GM18517 (cell line): ENCODE data around the gene STAM.

Experiments
- ATAC-seq: cut with Tn5 transposase; IDR thresholded peaks from one replicate; pipeline ENCODE4 v1.9.1; 2021; ENCODE audit warnings: mild to moderate bottlenecking, moderate library complexity; ENCODE audit not compliant: unreplicated experiment

Gene STAM

GRCh38 chr10:17758200-17758599 is 114.2 kb downstream of the STAM start:
- no peak for ATAC-seq

DNA sequence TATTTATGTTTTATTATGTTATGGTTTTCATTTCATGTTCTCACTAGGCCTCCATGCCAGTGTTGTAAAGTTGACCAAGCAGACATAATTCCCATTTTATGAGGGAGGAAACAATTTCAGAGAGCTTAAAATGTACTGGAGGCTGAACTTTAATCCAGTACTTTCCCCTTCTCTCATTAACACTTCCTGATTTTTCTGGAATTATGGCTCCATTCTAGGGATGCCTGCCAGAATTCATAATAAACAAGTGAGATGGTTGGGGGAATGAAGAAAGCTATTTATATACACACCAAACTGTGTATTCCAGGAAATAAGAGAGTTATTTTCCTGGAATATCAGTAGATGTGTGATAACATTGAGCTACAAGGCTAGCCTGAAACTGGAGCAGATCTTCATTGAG is 114.9 kb downstream of the STAM start:
- ATAC-seq, result no peak

DNA sequence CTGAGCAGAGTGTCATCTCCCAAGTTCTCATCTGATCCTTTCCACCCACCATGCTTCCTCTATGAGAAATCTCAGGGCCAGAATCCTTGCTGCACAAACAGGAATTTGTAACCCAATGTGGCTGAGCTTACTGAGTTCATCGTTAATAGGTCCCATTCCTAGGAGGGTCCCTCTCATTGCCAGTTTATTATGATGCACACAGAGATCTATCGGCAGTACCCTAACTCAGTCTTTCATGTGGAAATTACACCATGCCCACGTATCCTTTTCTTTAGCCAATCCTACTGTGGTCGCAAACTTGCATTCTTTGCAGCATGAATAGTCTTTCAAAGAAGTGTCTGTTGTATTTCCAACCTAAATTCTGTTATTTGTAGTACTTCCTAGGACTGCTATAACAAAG is 120.2 kb downstream of the STAM start:
- no peak for ATAC-seq

DNA sequence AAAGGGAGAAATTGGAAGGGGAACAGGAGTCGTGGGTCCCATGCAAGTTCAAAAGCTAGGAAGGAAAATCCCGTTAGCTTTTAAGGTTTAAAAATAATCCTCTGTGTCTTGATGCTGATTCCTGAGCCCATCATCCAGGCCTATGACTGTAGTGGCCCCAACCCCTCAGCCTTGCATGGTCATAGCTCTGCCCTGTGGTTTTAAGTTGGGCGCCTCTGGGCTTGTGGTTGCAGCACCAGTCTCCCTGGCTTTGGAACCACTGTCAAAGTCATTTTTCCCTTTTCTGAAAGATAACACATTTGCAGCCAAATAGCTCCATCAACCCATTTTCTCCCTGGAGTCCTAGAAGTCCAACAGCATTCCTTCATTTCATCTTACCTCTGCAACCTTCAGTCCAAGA is 121.7 kb downstream of the STAM start:
- ATAC-seq, result no peak
